GM21619 (cell line): Measurements from ENCODE around the gene SRGAP2C.
"Not testable (repeated sequence)": the region's sequence is repeated elsewhere in the genome, so short reads cannot be mapped to it uniquely, and the experiment has no call there.

Experiments used
- ATAC-seq: cut with Tn5 transposase; IDR thresholded peaks from one replicate; pipeline ENCODE4 v1.9.1; 2021; ENCODE audit not compliant: unreplicated experiment

The SRGAP2C gene

DNA sequence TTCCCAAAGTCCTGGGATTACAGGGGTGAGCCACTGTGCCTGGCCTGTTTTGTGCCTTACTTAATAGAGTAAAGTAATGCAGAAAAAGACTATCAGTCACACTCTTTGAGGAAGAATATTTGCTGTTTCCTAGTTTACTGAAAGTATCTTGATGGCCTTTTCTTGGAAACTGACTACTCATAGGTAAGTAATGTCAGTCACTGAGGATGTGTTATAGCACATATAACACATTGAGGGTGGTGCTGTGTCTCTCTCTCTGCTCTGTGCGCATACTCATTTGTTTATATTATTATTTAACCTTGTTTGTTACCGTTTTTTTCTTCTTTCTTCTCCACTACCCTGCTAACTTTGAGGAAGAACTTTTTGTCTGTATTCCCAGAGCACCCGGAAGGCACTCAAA lies 93.4 kb downstream of the SRGAP2C start:
- not testable (repeated sequence) for ATAC-seq

DNA sequence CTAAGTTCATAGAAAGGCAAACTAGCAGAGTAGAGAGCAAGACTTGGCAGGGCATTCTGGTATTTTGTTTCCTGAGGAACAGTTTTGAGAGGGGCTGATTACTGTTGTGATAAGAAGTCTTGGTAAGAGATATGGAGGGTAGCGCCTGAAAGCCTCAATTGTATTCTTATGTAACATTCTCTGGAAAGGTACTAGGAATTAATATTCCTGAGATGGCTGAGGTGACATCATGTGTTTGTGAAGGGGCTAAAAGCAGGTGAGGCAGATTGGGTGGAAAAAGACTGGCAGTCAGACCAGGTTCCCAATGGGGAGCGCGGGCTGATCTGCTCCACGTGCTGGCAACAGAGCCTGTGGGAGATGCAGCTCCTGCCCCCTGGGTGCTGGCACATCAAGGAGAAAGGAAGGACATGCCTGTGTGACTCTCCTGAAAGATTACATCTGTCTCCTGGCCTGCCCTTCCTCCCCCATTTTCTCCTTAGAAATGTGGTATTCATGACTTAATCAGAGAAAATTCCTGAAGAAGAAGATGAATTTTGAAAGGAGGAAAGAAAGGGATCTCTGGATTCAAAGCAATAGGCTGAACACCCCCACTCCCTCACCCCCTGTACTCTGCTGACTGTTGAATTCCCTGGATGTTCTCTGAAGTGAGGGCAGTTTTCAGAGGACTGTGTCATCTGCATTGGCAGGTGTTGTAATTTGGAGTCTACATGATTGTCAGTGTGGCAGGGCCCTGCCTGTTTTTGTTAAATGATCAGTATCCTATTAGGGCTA lies 94.2 kb downstream of the SRGAP2C start:
- ATAC-seq = not testable (repeated sequence)

DNA sequence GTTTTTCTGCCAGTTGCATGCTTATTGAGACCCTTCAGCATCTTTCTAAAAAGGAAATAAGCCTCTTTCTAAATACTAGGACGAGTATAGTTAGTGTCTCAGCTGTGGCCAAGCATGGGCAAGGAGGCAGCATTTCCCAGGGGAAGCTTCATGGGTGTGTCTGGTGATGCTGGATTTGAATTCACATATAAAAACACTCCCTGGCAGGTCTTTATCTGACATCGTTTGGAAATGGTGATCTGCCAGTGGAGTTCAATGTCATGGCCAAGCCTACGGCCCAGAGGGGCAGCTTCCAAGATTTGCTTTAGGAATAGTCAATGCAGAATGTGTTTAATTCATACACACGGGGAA lies 94.7 kb downstream of the SRGAP2C start:
- ATAC-seq = not testable (repeated sequence)

DNA sequence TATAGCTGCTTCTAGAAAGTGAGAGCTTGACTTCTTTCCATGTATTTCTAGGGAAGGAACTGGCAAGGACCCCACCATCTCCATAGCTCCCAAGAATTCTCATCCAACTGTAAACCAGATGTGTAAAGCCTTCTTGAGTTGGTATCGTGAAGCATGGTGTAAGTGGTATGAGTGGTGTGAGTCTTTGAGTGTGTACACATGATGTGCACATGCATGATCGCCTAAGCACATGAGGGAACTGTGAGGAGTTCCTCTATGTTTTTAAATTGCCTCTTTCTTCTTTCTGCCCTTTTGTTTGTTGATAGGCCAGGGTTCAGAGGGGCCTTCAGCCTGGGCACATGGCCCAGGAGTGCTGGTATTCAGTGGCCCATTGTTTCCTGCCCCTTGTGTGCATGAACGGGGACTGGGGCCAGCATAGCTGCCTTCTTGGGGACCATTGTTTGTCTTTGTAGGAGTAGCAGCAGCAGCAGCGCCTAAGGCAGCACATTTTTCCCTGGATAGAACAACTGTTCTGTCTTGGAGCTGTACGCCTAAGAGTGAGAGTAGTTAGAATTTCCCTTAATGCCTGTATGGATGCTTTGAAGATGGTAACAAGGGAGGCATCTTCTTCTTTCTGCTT lies 96.0 kb downstream of the SRGAP2C start:
- not testable (repeated sequence) for ATAC-seq

DNA sequence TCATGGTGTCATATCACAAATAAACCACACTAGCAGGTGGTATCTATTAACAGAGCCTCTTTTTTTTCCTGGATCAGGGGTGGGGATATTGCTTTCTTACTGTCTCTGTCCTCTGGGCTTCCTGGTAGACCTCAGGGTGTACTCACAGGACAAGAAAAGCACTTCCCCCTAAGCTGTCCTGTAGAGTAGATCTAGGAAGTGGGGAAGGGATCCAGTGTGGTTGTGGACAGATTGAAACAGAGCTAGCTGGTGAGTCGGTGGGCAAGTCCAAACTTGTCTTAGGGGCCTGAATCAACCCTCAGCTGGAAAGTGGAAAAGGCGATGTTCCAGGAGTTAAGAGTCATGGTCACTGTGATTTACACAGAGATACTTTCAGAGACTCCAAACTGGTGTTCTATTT lies 96.7 kb downstream of the SRGAP2C start:
- ATAC-seq = not testable (repeated sequence)

DNA sequence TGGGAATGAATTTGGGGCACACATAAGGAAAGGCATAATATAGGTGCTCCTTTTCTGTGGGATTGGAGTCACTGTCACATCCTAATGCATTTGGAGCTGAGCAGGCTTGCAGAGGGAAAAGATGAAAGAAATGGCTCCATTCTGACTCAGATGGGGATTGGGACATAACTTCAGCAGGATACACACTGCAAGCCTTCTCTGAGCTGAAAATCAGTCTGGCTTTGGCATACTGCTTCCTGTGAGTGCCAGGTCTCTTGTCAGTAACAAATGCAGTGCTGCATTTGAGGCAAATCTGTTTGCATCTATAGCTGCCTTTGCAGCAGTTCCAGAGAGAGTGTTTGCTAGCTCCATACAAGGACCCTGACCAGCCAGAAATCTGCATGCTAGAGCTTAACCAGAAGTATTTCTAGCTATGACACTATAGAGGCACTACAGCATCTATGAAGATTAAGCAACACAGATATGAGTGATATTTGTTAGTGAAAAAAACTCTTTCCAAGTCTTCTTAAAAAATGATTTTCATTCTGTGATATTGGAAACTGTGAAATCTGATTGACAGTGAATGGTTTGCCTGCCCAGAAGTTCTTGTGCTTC lies 98.9 kb downstream of the SRGAP2C start:
- not testable (repeated sequence) for ATAC-seq

DNA sequence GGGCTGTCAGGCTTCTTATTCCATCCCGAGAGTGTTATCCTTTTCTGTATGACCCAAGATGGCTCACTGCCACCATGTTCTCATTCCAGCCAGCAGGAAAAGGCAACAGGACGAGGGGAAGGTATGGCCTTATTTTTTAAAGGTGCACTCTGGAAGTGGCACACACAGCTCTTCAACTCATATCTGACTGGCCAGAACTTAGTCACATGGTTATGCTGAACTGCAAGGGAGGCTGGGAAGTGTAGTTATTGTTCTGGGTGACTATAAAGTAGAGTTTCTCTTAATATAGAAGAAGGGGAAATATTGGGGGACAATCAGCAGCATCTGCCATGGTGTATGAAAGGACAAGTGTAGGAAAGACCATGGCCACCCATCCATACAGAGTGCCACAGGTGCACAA lies 107.8 kb downstream of the SRGAP2C start:
- ATAC-seq = not testable (repeated sequence)

DNA sequence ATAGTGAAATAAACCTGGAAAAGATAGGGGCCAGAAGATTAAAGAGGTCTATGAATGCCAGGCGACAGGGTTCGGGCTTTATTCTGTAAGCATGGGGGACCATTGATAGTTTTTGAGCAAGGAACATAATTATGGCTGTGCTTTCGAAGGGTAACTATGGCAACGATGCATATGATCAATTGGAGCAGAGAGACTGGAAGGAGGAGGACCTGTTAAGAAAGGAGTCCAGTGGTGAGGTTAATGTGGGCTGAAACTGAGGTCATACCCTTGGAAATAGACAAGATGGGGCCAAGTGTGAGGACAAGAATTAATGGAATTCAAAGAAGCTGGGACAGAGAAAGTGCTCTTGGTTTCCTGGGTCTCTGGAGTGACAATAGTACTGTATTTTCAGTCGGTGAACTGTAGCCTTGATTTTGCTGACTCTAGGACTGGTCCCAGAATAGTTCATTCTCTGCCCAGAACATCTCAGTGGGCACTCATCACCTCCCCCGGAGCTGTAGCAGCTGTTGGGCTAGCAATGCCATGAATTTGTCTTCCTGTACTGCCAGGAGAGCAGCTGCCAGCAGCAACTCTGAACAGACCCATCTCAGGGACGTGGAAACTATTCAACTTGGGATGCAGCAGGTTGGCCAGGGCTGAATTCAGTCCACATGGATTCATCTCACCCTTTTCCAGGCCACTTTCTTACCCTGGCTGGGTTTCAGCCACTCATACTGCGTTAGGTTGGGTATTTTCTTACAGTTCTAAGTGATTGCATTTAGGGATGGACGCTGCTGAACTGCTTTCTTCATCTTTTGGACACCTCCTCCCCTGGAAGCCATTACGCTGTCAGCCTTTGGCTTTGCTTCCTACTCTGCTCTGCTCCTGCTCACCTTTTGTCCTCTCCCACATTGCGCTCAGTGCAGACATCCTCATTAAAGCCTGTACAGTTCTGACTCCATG lies 108.8 kb downstream of the SRGAP2C start:
- not testable (repeated sequence) for ATAC-seq

DNA sequence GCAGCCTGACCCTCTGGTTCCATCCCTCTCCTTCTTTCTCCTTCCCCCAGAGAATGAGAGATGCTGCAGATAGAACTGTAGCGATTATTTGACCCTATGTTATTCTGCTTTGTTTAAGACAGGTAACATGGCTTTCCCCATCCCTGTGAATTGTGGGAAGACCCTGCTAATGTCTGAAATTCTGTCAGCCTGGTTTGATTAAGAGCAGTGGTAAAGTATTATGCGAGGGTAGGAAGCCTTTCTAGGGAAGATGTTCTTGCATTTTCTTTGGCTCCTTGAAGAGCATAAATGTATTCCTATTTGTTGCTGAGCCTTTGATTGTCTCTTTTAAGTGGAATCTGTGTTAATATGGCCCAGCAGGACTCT lies 109.4 kb downstream of the SRGAP2C start:
- not testable (repeated sequence) for ATAC-seq

DNA sequence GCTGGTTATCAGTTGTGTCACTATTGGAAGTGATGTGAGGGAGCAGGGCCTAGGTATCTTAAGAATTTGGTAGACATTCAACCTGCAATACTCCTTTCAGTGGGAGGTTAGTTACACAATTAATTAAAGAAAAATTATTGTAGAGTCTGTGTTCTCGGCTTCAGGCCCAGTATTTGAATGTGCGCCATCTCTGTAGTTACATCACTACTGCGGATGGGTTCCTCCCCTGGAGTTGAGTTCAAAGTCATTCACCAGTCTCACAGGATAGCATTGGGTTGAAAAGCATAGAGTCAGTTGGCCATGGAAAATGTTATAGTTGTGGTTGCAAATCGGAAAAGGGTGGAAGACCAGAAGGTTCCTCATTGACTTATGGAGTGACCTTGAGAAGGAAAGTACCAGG lies 111.8 kb downstream of the SRGAP2C start:
- ATAC-seq = not testable (repeated sequence)

DNA sequence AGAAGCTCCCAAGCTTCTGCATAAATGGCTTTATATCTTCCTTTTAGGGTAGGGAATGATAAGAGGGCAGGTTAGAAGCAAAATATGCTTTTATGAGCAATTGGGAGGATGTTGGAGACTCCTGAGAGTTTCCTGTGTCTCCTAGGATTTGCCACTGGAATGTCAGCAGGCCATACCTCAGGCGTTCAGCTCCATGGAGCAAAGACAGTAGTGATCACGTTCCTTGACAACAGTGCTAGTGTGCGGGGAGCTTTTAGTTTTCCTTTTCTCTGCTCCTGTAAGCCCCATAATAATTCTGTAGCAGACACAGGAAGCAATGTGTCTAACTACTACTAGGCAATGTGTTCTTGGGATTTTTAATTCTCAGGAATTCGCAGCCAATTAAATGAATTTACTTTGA lies 113.8 kb downstream of the SRGAP2C start:
- not testable (repeated sequence) for ATAC-seq

DNA sequence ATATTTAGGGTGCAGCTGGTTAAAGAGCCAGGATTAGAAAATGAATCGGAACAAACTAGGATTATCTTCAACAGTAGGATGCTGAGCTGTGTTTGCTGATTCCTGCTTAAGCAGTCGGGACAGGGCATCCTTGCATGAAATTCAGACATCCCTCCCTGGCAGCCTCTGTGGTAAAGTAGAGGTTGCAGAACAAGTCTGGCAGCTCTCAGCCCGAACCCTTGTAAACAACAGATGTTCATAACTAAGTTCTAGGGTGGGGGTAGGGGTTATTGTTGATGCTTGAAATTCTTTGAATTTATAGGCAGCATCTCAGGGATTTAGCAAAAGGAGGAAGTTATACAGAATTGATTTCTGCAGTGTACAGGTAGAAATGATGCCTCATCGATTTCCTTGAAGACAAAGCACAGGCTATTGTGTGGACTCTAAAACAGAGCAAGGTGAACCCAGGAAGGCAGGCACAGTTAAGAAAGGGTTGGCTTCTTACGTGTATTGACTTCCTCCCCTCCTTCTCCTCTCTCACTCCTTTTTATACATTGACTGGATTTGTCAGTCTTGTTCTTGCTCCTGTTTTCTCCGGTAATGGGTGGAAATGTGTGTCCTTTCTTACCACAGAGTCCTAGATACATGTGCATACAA lies 114.9 kb downstream of the SRGAP2C start:
- ATAC-seq = not testable (repeated sequence)

DNA sequence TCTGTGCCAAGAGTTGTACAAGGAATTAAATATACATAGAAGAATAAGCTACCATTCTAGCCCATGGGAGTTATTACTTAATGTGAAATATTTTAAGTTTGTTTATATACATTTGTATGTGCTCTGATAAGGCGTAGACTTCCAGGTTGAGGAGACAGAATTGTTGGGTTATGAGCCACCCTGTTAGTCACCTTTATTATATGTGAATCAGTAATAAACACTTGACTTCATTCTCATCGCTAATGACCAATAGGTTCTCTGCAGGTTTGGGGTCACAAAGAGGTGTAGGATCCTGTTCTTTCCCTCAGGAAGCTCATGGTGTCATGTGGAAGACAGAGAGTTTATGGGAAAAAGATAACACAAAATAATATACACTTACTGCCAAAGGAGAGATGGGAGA lies 117.1 kb downstream of the SRGAP2C start:
- not testable (repeated sequence) for ATAC-seq

DNA sequence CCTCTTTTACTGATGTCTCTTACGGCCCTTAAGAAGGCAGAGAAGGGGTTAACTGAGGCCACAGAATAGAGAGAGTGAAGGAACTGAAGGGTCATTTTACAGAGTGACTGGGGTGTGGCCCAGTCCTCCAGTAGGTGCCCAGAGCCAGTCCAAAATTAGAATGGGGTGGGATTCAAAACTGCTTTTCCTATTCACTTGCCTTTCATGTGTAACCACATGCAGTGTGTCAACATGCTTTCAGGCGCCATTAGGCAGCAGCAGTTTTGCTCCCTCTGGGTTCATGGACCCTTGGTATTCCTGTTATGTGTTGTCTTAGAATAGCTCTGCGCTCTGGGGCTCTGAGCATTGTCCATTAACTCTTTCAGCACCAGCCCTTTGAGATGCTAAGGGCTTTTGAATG lies 123.0 kb downstream of the SRGAP2C start:
- ATAC-seq = not testable (repeated sequence)

DNA sequence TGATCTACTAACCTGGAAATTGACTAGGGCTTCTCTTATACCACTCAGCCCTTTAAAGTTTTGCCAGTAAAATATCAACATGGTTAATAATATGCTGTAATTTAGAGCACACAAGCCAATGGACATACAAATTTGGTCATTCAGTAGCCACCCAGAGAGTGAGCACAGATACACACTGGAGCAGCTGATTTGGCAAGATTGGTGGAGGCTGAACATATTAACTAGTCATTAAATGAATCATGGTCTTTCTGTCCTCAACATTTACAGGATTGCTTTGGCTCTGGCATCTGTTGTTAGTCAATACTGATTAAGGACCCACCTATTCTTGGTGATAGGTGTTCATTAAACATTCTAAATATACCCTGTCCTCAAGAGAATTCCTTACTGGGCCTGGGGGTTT lies 130.7 kb downstream of the SRGAP2C start:
- not testable (repeated sequence) for ATAC-seq

DNA sequence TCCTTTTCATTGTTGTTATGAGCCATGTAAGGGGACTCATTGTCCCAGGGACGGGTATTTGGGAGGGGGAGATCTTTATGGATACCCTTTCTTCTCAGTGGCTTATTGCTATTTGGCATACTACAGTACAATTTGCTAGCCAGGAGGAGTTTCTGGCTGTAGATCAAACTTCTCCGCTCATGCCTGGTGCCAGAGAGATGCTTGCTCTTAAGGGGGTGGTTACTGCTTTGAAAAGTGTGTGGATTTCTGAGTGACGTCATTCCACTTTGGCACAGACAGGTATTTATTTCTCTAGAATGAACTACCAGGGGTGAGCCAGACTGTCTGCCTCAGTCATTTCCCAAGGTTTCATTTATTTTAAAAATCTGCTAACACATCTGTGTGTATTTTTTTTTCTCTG lies 131.3 kb downstream of the SRGAP2C start:
- not testable (repeated sequence) for ATAC-seq

DNA sequence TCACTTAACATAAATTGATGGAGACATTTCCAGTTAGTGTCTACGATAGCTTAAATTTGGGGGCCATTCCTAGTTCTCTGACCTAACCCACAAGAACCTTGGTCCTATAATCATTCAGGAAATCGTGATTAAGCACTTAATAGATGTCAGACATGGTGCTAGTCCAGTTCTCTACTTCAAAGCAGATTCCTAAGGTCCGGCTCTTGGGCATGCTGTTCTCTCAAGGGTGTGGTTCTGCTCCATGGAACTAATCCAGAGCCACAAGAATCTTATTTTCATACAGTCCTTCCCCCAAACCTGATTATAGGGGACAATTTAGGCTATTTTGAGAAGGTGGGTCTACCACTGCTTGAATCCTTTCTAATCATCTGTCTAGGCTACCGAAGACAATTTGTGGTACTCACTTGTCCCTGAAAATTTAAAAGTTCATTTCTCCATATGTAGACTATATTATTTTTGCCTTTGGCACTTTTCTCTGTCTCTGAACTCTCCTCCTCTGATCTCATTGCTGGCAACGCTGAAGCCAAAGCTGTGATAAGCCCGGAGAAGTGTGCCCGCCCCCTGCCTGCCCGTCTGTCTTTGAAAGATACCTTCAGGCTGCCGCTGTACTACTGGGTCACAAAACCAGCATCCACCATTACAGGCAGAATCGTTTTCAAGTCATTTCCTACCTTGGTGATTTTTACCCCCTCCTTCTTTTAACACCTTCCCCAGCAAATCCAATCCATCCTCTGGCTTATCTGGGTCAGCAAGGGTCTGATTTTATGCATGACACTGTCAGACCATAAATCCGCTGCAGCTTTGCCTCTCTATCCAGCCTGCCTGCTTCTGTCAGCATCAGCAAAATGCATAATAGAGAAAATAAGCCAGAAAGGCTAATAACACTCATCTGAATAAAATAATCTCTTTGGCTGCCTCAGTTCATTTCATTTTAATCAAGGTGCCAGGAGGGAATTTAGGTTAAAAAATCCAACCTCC lies 133.0 kb downstream of the SRGAP2C start:
- ATAC-seq = not testable (repeated sequence)

DNA sequence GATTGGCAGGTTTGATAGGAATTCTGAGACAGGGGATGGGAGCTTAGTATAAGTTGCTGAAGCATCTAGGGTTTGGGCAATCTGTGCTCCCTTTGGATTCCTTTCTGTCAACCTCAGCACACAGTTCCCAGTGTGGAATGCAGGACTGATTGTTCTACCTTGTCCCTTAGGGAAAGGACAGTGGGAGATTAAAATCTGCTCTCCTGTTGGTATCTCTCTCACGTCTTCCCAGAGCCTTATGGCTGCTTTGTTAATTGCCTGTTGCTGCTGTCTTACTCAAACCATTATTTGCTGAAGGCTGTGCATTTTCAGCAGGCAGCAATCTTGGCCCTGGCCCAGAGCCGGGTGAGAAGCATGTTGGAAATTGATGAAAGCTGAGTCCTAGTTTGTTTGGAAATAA lies 133.9 kb downstream of the SRGAP2C start:
- ATAC-seq = not testable (repeated sequence)

DNA sequence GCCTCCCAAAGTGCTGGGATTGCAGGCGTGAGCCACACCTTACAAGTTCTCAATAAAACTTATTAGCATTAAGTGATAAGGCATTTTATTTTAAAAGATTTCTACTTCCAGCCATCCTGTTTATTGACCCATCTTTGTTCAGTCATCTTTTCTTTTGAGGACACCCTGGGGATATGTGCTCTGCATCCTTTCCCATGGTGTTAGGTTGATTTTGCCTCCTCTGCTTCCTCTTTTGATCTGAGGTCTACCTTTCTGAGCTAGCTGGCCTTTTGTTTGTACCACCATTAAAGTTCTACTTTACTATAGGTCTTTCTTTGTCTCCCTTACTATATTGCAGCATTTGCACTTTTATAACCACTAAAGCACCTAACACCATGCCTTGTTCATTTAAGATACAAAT lies 136.9 kb downstream of the SRGAP2C start:
- ATAC-seq = not testable (repeated sequence)
